Panc1 (cell line): ENCODE data around the gene ADPGK. TPM values are rescaled to one million over a fixed set of nuclear protein-coding genes. Genes with fewer than 3 reads are reported as not detected.
A peak's percentile ranks its signal among the peaks of the same experiment; 100 is the strongest.

Experiments
- ATAC-seq: fragments of 200-7000 bp; cut with Tn5 transposase; 2 replicates; pipeline ENCODE4 v1.9.1; 2020; ENCODE audit warnings: mild to moderate bottlenecking, moderate library complexity
- BruUV-seq: library from RNA; stranded (reverse); fragments of 400-500 nt; replicated peaks from 2 replicates; lab custom pipeline; 2021; lab: Mats Ljungman, UMichigan
- CTCF ChIA-PET: fragments of 300-600 bp; sonication (Branson Sonifier 250); formaldehyde crosslinking; loops from one replicate; lab custom pipeline; 2022; ENCODE audit warnings: antibody characterized with exemption; lab: Charles Lee
- POLR2A ChIA-PET: fragments of 300-600 bp; sonication (Branson Sonifier 250); formaldehyde crosslinking; loops from one replicate; lab custom pipeline; 2022; ENCODE audit warnings: antibody characterized with exemption; lab: Charles Lee
- DNase-seq: peaks from one replicate; pipeline ENCODE4 v3.0.0-alpha.2; 2010; ENCODE audit warnings: low read depth, low spot score
- H3K27ac ChIP-seq: 2 replicates; pipeline ENCODE4 v1.5.1; 2011; ENCODE audit warnings: mild to moderate bottlenecking, low read length, inconsistent platforms
- H3K27me3 ChIP-seq: fragments of 200-500 bp; sonication (Bioruptor generic); 2 replicates; pipeline ENCODE4 v1.6.0; 2014; ENCODE audit warnings: low read length, inconsistent platforms; ENCODE audit not compliant: control insufficient read depth, insufficient read depth
- H3K36me3 ChIP-seq: fragments of 200-500 bp; sonication (Bioruptor generic); 2 replicates; pipeline ENCODE4 v1.5.1; 2014; ENCODE audit warnings: inconsistent platforms, mild to moderate bottlenecking, low read length, moderate library complexity; ENCODE audit not compliant: control insufficient read depth, insufficient read depth
- H3K4me1 ChIP-seq: 2 replicates; pipeline ENCODE4 v1.5.1; 2011; ENCODE audit warnings: inconsistent platforms, mild to moderate bottlenecking, low read length, moderate library complexity; ENCODE audit not compliant: control insufficient read depth, insufficient read depth
- H3K4me3 ChIP-seq, 2 experiments: 2 replicates each; pipeline ENCODE4 v1.5.1; 2011 to 2012; ENCODE audit warnings: low read depth in 2 of 2, low read length in 2 of 2, mild to moderate bottlenecking in 2 of 2, inconsistent platforms in 1 of 2, moderate library complexity in 1 of 2
- H3K9me3 ChIP-seq: fragments of 200-500 bp; sonication (Bioruptor generic); 2 replicates; pipeline ENCODE4 v1.5.1; 2014; ENCODE audit warnings: low read depth, mild to moderate bottlenecking, inconsistent platforms, low read length, moderate library complexity; ENCODE audit not compliant: control insufficient read depth, insufficient read depth
- POLR2AphosphoS5 ChIP-seq: IDR thresholded peaks from 2 replicates; pipeline ENCODE4 v1.6.1; 2012; ENCODE audit warnings: mild to moderate bottlenecking, low read depth, low read length, moderate library complexity
- SIN3A ChIP-seq: IDR thresholded peaks from 2 replicates; pipeline ENCODE4 v1.6.1; 2012; ENCODE audit warnings: low read depth, mild to moderate bottlenecking, low read length, moderate library complexity, borderline replicate concordance; ENCODE audit not compliant: insufficient read depth
- TCF7L2 ChIP-seq: IDR thresholded peaks from 2 replicates; pipeline ENCODE4 v1.6.1; 2011; ENCODE audit warnings: mild to moderate bottlenecking, low read depth, low read length, inconsistent platforms
- in situ Hi-C: cut with HindIII; loops from 2 replicates; pipeline ENCODE4 v1.10.0; 2016; ENCODE audit warnings: low sequenced_read_pairs, low pct_unique_long_range_greater_than_20kb
- intact Hi-C: fragments of 100-400 bp; cut with micrococcal nuclease; formaldehyde crosslinking; loops from one replicate; pipeline ENCODE4 v1.10.0; 2022; ENCODE audit not compliant: unreplicated experiment
- total RNA-seq: library from RNA; stranded (reverse); gene quantifications from one replicate; pipeline ENCODE4 v1.2.1, GENCODE V29; 2021; ENCODE audit not compliant: unreplicated experiment
- TF ChIP-seq, protein P1 (sequence below): fragments of 450-650 bp; IDR thresholded peaks from 2 replicates; pipeline ENCODE4 v1.5.1; 2017; ENCODE audit warnings: mild to moderate bottlenecking
- TF ChIP-seq, protein P2 (sequence below), 2 experiments: IDR thresholded peaks; 2 replicates each; pipeline ENCODE4 v1.6.1; 2011 to 2012; ENCODE audit warnings: low read depth in 2 of 2, control low read depth in 1 of 2, low read length in 1 of 2, mild to moderate bottlenecking in 1 of 2, moderate library complexity in 1 of 2; ENCODE audit not compliant: insufficient read depth in 1 of 2

ADPGK gene
- total RNA-seq, 1 experiment from 2014 or later = 63.1 TPM

DNA sequence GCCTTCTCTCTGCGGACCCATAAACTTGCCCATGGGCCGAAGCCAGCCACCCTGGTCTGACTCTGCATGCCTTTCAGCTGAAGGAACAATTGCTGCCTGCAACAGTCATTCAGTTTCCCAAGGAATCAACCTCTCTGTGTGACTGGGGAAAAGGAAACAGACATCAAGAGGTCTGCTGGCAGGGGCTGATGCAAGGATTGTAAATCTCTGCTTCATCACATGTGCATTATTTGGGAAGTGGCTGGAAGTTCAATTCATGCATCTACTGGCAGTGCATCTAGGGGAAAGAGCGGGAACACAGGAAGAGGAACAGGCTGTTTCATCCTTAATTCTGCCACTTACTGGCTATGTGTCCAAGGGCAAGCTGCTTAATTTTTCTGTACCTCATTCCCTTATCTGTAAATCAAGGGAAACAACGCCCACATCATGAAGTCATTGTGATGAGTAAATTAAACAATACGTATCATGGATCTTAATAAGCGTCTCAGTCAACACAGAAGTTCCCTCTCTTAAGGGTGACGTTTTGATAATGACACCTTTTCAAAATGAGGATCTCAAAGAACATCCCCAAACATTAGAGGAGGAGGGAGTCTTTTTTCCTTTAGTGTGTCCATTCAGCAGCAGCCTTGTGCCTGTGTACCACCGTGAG lies 17.4 kb upstream of the ADPGK start:
- no peak overlapping the region for H3K4me3 ChIP-seq
- no peak for TF ChIP-seq TCF7L2
- POLR2A ChIA-PET = no interaction called here
- 0 out of 2 replicates have a peak, but pooled peaks cover 3% of the 10 kb centered on the region for H3K4me1 ChIP-seq
- H3K27me3 ChIP-seq = no peaks in the 10 kb centered on the region
- intact Hi-C loops (no loop called here), in situ Hi-C loops (no loop called here)
- BruUV-seq = no TSS peak
- H3K36me3 ChIP-seq = no peaks in the 10 kb centered on the region
- H3K27ac ChIP-seq = no peak overlapping the region
- CTCF ChIA-PET = no interaction called here
- ATAC-seq (no peak), DNase-seq (no peak)
- H3K9me3 ChIP-seq = no peaks in the 10 kb centered on the region

DNA sequence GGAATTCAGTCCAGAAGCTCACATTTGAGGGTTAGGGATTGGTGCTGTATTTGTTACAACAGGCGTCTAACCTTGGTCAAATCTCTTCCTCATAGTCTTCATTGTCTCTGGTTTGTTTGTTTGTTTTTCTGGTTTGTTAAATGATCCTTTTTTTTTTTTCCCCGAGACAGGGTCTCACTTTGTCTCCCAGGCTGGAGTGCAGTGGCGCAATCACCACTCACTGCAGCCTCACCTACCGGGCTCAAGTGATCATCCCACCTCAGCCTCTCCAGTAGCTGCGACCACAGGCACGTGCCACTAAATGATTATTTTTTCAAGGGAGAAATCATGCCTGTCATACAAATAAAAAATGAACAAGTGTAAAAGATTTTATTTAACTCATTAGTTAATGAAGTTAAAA lies 14.3 kb upstream of the ADPGK start:
- TF ChIP-seq, protein P1, sequence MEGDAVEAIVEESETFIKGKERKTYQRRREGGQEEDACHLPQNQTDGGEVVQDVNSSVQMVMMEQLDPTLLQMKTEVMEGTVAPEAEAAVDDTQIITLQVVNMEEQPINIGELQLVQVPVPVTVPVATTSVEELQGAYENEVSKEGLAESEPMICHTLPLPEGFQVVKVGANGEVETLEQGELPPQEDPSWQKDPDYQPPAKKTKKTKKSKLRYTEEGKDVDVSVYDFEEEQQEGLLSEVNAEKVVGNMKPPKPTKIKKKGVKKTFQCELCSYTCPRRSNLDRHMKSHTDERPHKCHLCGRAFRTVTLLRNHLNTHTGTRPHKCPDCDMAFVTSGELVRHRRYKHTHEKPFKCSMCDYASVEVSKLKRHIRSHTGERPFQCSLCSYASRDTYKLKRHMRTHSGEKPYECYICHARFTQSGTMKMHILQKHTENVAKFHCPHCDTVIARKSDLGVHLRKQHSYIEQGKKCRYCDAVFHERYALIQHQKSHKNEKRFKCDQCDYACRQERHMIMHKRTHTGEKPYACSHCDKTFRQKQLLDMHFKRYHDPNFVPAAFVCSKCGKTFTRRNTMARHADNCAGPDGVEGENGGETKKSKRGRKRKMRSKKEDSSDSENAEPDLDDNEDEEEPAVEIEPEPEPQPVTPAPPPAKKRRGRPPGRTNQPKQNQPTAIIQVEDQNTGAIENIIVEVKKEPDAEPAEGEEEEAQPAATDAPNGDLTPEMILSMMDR = no peak
- TF ChIP-seq, protein P2, sequence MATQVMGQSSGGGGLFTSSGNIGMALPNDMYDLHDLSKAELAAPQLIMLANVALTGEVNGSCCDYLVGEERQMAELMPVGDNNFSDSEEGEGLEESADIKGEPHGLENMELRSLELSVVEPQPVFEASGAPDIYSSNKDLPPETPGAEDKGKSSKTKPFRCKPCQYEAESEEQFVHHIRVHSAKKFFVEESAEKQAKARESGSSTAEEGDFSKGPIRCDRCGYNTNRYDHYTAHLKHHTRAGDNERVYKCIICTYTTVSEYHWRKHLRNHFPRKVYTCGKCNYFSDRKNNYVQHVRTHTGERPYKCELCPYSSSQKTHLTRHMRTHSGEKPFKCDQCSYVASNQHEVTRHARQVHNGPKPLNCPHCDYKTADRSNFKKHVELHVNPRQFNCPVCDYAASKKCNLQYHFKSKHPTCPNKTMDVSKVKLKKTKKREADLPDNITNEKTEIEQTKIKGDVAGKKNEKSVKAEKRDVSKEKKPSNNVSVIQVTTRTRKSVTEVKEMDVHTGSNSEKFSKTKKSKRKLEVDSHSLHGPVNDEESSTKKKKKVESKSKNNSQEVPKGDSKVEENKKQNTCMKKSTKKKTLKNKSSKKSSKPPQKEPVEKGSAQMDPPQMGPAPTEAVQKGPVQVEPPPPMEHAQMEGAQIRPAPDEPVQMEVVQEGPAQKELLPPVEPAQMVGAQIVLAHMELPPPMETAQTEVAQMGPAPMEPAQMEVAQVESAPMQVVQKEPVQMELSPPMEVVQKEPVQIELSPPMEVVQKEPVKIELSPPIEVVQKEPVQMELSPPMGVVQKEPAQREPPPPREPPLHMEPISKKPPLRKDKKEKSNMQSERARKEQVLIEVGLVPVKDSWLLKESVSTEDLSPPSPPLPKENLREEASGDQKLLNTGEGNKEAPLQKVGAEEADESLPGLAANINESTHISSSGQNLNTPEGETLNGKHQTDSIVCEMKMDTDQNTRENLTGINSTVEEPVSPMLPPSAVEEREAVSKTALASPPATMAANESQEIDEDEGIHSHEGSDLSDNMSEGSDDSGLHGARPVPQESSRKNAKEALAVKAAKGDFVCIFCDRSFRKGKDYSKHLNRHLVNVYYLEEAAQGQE (IDR thresholded peaks at IDR 0.05; ENCODE audit: insufficient read depth in 1 of 2, low read depth in 2 of 2, low read length in 1 of 2) = no peak
- TF ChIP-seq POLR2AphosphoS5 (no peak), SIN3A (no peak), TCF7L2 (no peak)
- Histone ChIP-seq H3K4me1 (0 out of 2 replicates have a peak, but pooled peaks cover 3% of the 10 kb centered on the region), H3K27me3 (no peaks in the 10 kb centered on the region; the same call in 1 of the 2 replicates), H3K36me3 (no peaks in the 10 kb centered on the region), H3K4me3 (no peak overlapping the region), H3K9me3 (no peaks in the 10 kb centered on the region), H3K27ac (no peak overlapping the region)
- ChIA-PET CTCF (interaction anchor here (0.7 kb wide), 1 partner anchor 479 kb away, joined by 5 read pairs; no protein-coding TSS in a partner anchor), POLR2A (no interaction called here)
- no TSS peak for BruUV-seq
- DNase-seq = no peak
- in situ Hi-C loops = no loop called here
- ATAC-seq = no peak
- intact Hi-C loops = no loop called here

DNA sequence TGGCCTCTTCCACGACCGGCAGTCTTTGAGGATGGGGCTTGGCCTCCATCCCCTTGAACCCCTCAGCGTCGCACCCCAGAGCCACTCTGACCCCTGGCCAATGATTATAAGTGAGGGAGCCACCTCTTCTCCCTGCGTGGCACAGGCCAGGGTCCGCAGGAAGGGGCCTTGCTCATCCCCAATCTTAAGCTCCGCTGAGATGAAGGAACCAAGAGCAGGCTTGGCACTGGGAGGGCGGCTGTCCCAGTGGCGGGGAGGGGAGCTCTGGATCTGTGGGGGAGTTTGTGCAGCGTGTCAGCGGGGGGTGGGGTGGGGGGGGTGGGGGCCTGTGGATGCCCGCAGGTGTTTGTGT lies 13.8 kb upstream of the ADPGK start:
- ChIA-PET CTCF (interaction anchor here (0.7 kb wide), 1 partner anchor 480 kb away, joined by 5 read pairs; no protein-coding TSS in a partner anchor), POLR2A (no interaction called here)
- TF ChIP-seq, protein P1 = no peak
- no peak for TF ChIP-seq TCF7L2
- TF ChIP-seq POLR2AphosphoS5 = no peak
- no peak for TF ChIP-seq SIN3A
- TF ChIP-seq, protein P2 (IDR thresholded peaks at IDR 0.05; ENCODE audit: insufficient read depth in 1 of 2, low read depth in 2 of 2, low read length in 1 of 2) = no peak
- Histone ChIP-seq H3K36me3 (no peaks in the 10 kb centered on the region), H3K27ac (no peak overlapping the region), H3K9me3 (no peaks in the 10 kb centered on the region), H3K27me3 (no peaks in the 10 kb centered on the region; the same call in 1 of the 2 replicates), H3K4me3 (peak overlapping the region; percentile 42 to 56), H3K4me1 (0 out of 2 replicates have a peak, but pooled peaks cover 3% of the 10 kb centered on the region)
- DNase-seq (no peak), ATAC-seq (peak; percentile 27; the same call in 1 of the 2 replicates)
- no TSS peak for BruUV-seq
- in situ Hi-C loops = no loop called here
- intact Hi-C loops = no loop called here
